ENCODE measurements around the gene SMARCD3. TPM values are rescaled to one million over a fixed set of nuclear protein-coding genes. Genes with fewer than 3 reads are reported as not detected.

Gene SMARCD3
- total RNA-seq, 1 donor from 2014 or later: 50.7 TPM

DNA sequence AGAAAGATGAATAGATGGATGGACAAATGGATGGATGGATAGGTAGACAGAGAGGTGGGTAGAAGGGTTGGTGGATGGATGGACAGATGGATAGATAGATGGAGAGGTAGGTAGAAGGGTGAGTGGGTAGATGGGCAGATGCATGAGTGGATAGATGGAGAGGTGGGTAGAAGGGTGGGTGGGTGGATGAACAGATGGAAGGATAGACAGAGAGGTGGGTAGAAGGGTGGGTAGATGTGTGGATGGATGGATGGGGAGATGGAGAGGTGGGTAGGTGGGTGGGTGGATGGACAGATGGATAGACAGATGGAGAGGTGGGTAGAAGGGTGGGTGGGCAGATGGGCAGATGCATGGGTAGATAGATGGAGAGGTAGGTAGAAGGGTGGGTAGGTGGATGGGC, 50.6 kb downstream of the SMARCD3 start:
- H3K27me3 Mint-ChIP-seq (ENCODE audit: low read depth): peaks cover 16% of the 10 kb centered on the region
- DNase-seq (ENCODE audit: low read depth, low spot score): no peak
- H3K27ac Mint-ChIP-seq (ENCODE audit: unreplicated experiment): no peak overlapping the region
- H3K36me3 Mint-ChIP-seq (ENCODE audit: low read depth): no peaks in the 10 kb centered on the region
- no peak overlapping the region for H3K4me3 Mint-ChIP-seq
- H3K4me1 Mint-ChIP-seq: no peaks in the 10 kb centered on the region
- no peaks in the 10 kb centered on the region for H3K9me3 Mint-ChIP-seq
- no peak for TF ChIP-seq CTCF (conservative IDR thresholded peaks at IDR 0.05)

GRCh38 chr7:151195616-151196450, 52.7 kb downstream of the SMARCD3 start:
- Mint-ChIP-seq H3K4me1 (no peaks in the 10 kb centered on the region), H3K4me3 (no peak overlapping the region), H3K27ac (ENCODE audit: unreplicated experiment) (no peak overlapping the region), H3K27me3 (ENCODE audit: low read depth) (peaks cover 16% of the 10 kb centered on the region), H3K36me3 (ENCODE audit: low read depth) (no peaks in the 10 kb centered on the region), H3K9me3 (no peaks in the 10 kb centered on the region)
- no peak for DNase-seq (ENCODE audit: low read depth, low spot score)
- no peak for TF ChIP-seq CTCF (conservative IDR thresholded peaks at IDR 0.05)

DNA sequence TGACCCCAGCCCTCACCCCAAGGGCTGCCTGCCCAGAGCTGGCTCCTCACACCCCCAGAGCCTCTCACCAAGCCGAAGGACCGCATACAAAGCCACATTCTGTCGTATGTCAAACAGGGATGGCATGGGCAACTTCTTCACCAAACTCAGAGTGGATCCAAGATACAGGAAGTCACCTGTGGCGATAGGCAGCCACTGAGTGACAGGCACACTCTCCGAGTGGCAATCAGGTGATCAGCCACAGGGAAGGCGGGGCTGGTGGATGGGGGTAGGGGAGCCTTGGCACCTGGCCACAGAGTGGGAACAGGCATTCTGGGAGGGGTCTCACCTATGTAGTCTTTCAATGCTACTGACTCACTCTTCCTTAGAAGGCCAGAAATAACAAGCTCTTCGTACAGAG, 54.3 kb downstream of the SMARCD3 start:
- no peak for DNase-seq (ENCODE audit: low read depth, low spot score)
- H3K27ac Mint-ChIP-seq (ENCODE audit: unreplicated experiment): no peak overlapping the region
- H3K4me3 Mint-ChIP-seq: no peak overlapping the region
- no peak for TF ChIP-seq CTCF (conservative IDR thresholded peaks at IDR 0.05)
- H3K4me1 Mint-ChIP-seq: no peaks in the 10 kb centered on the region
- peaks cover 28% of the 10 kb centered on the region for H3K27me3 Mint-ChIP-seq (ENCODE audit: low read depth)
- H3K36me3 Mint-ChIP-seq (ENCODE audit: low read depth): no peaks in the 10 kb centered on the region
- no peaks in the 10 kb centered on the region for H3K9me3 Mint-ChIP-seq

GRCh38 chr7:151193203-151193978, 55.1 kb downstream of the SMARCD3 start:
- Mint-ChIP-seq H3K4me1 (peaks cover 3% of the 10 kb centered on the region), H3K27ac (ENCODE audit: unreplicated experiment) (peak overlapping the region; percentile 81), H3K27me3 (ENCODE audit: low read depth) (peaks cover 33% of the 10 kb centered on the region), H3K4me3 (no peak overlapping the region), H3K9me3 (no peaks in the 10 kb centered on the region), H3K36me3 (ENCODE audit: low read depth) (no peaks in the 10 kb centered on the region)
- no peak for TF ChIP-seq CTCF (conservative IDR thresholded peaks at IDR 0.05)
- no peak for DNase-seq (ENCODE audit: low read depth, low spot score)

DNA sequence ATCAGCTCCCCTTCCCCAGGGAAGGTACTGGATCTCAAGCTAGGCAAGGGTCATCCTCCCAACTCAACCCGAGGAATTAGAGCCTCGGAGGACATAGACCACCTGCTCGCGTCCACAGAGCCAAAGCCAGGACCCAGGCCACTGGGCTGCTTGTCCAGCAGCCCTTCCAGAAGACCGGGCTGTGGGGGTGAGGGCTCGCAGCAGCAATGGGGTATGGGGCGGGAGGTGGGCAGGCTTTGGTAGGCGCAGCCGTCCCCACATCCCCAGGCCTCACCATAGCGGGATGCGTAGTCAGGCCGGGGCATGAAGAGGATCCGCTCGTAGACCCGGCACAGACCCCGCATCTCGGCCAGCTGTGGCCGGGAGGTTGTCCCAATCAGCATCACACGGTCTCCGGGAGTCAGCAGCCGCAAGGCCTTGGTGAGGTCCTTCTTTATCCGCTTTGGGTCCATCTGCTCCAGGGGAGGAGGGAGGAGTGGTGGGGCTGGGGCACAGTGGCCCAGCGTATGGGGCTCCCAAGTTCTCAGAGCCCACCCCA, 56.4 kb downstream of the SMARCD3 start:
- no peaks in the 10 kb centered on the region for H3K9me3 Mint-ChIP-seq
- no peaks in the 10 kb centered on the region for H3K36me3 Mint-ChIP-seq (ENCODE audit: low read depth)
- DNase-seq (ENCODE audit: low read depth, low spot score): no peak
- H3K4me3 Mint-ChIP-seq: no peak overlapping the region
- peaks cover 33% of the 10 kb centered on the region for H3K27me3 Mint-ChIP-seq (ENCODE audit: low read depth)
- peaks cover 3% of the 10 kb centered on the region for H3K4me1 Mint-ChIP-seq
- H3K27ac Mint-ChIP-seq (ENCODE audit: unreplicated experiment): no peak overlapping the region
- TF ChIP-seq CTCF (conservative IDR thresholded peaks at IDR 0.05): no peak
